ENCODE measurements around the gene ABCA4. TPM values are rescaled to one million over a fixed set of nuclear protein-coding genes. Genes with fewer than 3 reads are reported as not detected.

ABCA4 gene
- total and polyA plus RNA-seq, 2 donors (not counting 3 experiments of a cell fraction or from before 2014, with no cell fraction given) = 2.3 to 4.9 TPM

DNA sequence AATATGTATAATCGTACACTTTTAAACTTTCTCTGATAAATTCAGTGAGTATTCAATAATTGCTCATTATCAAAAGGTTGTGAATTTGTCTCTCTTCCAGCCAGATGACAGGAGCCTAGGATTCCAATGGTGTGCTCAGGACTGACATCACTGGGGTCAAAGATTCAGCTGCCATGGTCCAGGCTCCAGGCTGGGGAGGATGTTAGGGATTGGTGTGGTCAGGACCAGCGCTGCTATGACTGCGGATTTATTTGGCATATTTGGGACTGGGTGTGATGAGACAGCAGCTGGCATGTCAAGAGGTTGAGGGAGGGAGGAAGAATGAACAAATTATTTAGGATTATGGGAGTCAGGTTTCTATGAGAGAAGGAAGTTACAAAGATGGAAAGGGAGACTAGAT lies 48.2 kb upstream of the ABCA4 start:
- FAIRE-seq (no peak), DNase-seq (ENCODE audit: low read depth, low spot score) (no peak)
- POLR2A ChIA-PET = no interaction called here
- Histone ChIP-seq H3K9me3 (replicated peaks; ENCODE audit: control insufficient read depth, insufficient read depth, low read length) (no peaks in the 10 kb centered on the region), H3K79me2 (ENCODE audit: control insufficient read depth, insufficient read depth, low read length) (peaks cover 18% of the 10 kb centered on the region), H3K4me1 (ENCODE audit: control insufficient read depth, extremely low read depth, insufficient read depth, low read length) (no peaks in the 10 kb centered on the region), H4K20me1 (replicated peaks; ENCODE audit: control insufficient read depth, extremely low read depth, insufficient read depth, low read length) (no peaks in the 10 kb centered on the region), H3K4me3 (replicated peaks in 1 of 3; ENCODE audit: insufficient read depth in 1 of 3, low read depth in 1 of 3, low read length in 3 of 3) (no peak overlapping the region), H3K9me1 (replicated peaks; ENCODE audit: control insufficient read depth, extremely low read depth, insufficient read depth, low read length) (no peaks in the 10 kb centered on the region), H3K36me3 (ENCODE audit: control insufficient read depth in 2 of 2, extremely low read depth in 1 of 2, insufficient read depth in 2 of 2, low read length in 2 of 2) (peaks cover 10 to 40% of the 10 kb centered on the region in 2 experiments), H3K27me3 (ENCODE audit: control insufficient read depth in 2 of 2, insufficient read depth in 2 of 2, low read length in 2 of 2) (no peaks in the 10 kb centered on the region), H2AFZ (ENCODE audit: low read depth, low read length) (no peak overlapping the region), H3K4me2 (ENCODE audit: insufficient read depth, low read length) (no peak overlapping the region), H3K9ac (replicated peaks; ENCODE audit: extremely low read depth, insufficient read depth, low read length) (no peak overlapping the region), H3K27ac (ENCODE audit: insufficient read depth, low read depth, low read length) (no peak overlapping the region)
- dilution Hi-C loops (cut with MboI; ENCODE audit: extremely low pct_ligation_motif_present, low sequenced_read_pairs) (no loop called here), intact Hi-C loops (cut with micrococcal nuclease) (no loop called here)
- TF ChIP-seq GATA2 (IDR thresholded peaks at IDR 0.05; ENCODE audit: insufficient read depth, insufficient read length, low read depth, low read length) (no peak), MYC (IDR thresholded peaks at IDR 0.05; ENCODE audit: low read depth, low read length) (no peak)
- no TSS peak for BruUV-seq (replicated peaks)
- CTCF ChIA-PET = interaction anchor here (1.0 to 1.4 kb wide), 5 partner anchors 106 to 166 kb away, joined by 3 to 7 read pairs (median 4); no protein-coding TSS in a partner anchor

DNA sequence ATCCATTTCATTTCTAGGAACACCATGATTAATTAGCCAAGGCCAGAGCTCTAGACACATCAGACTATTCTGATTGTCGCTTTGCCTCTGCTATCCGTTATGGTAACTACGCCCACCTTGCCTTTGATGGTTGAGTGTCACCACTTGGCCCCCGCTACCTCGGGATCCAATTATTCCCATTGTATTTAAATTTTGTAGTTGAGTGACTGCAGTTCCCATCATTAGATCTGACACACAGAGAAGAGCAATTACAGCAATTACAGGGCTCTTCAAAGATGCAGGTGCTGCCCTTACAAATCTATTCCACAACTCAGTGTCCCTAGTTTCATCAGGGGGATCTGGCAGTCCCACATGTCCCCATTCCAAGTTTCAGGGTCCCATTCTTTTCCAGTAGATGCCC lies 44.9 kb upstream of the ABCA4 start:
- Histone ChIP-seq H3K27ac (ENCODE audit: insufficient read depth, low read depth, low read length) (no peak overlapping the region), H3K9ac (replicated peaks; ENCODE audit: extremely low read depth, insufficient read depth, low read length) (no peak overlapping the region), H3K9me3 (replicated peaks; ENCODE audit: control insufficient read depth, insufficient read depth, low read length) (no peaks in the 10 kb centered on the region), H3K79me2 (ENCODE audit: control insufficient read depth, insufficient read depth, low read length) (no peaks in the 10 kb centered on the region), H3K36me3 (ENCODE audit: control insufficient read depth in 2 of 2, extremely low read depth in 1 of 2, insufficient read depth in 2 of 2, low read length in 2 of 2) (peaks cover 2 to 11% of the 10 kb centered on the region in 2 experiments), H3K9me1 (replicated peaks; ENCODE audit: control insufficient read depth, extremely low read depth, insufficient read depth, low read length) (no peaks in the 10 kb centered on the region), H3K27me3 (ENCODE audit: control insufficient read depth in 2 of 2, insufficient read depth in 2 of 2, low read length in 2 of 2) (no peaks in the 10 kb centered on the region), H3K4me3 (replicated peaks in 1 of 3; ENCODE audit: insufficient read depth in 1 of 3, low read depth in 1 of 3, low read length in 3 of 3) (no peak overlapping the region), H4K20me1 (replicated peaks; ENCODE audit: control insufficient read depth, extremely low read depth, insufficient read depth, low read length) (no peaks in the 10 kb centered on the region), H3K4me2 (ENCODE audit: insufficient read depth, low read length) (no peak overlapping the region), H3K4me1 (ENCODE audit: control insufficient read depth, extremely low read depth, insufficient read depth, low read length) (peaks cover 5% of the 10 kb centered on the region), H2AFZ (ENCODE audit: low read depth, low read length) (no peak overlapping the region)
- DNase-seq (ENCODE audit: low read depth, low spot score) (no peak), FAIRE-seq (no peak)
- dilution Hi-C loops (cut with MboI; ENCODE audit: extremely low pct_ligation_motif_present, low sequenced_read_pairs) (no loop called here), intact Hi-C loops (cut with micrococcal nuclease) (loop anchor here (1.0 kb wide), 1 partner anchor 99 kb away; no protein-coding TSS in a partner anchor)
- ChIA-PET CTCF (interaction anchor here (1.1 to 2.2 kb wide), 5 partner anchors 12 to 164 kb away, joined by 3 to 19 read pairs (median 4); no protein-coding TSS in a partner anchor), POLR2A (no interaction called here)
- no TSS peak for BruUV-seq (replicated peaks)
- TF ChIP-seq POLR2AphosphoS5 (IDR thresholded peaks at IDR 0.05; ENCODE audit: insufficient read depth, low read depth, low read length) = peak; percentile 17
- TF ChIP-seq JUN (IDR thresholded peaks at IDR 0.05; ENCODE audit: borderline replicate concordance, insufficient read depth, insufficient read length, low read depth) = no peak

Data from endothelial cell of umbilical vein (primary cell).